CD14-positive monocyte (primary cell): ENCODE results near the gene MRPL40. TPM values are rescaled to one million over a fixed set of nuclear protein-coding genes. Genes with fewer than 3 reads are reported as not detected.
A peak's percentile ranks its signal among the peaks of the same experiment; 100 is the strongest.

Source experiments
- DNase-seq, 3 donors: peaks; one replicate each; pipeline ENCODE4 v3.0.0-alpha.2; 2011 to 2022
- H2AFZ ChIP-seq: 2 replicates; pipeline ENCODE4 v1.6.0; 2012; ENCODE audit warnings: mild to moderate bottlenecking, low read depth, low read length, inconsistent platforms; ENCODE audit not compliant: insufficient read depth, poor library complexity, severe bottlenecking
- H3K27ac ChIP-seq, 2 donors: 1 replicate in 1 of 2; 2 replicates in 1 of 2; pipeline ENCODE4 v1.5.1; 2012 to 2013; ENCODE audit warnings: low read length in 2 of 2, control low read depth in 1 of 2, inconsistent platforms in 1 of 2, low read depth in 1 of 2, mild to moderate bottlenecking in 1 of 2
- H3K27me3 ChIP-seq, 2 donors: one replicate each; pipeline versions ENCODE4 v1.6.0 to v1.6.1; 2011 to 2013; ENCODE audit warnings: low read length in 2 of 2; ENCODE audit not compliant: control insufficient read depth in 2 of 2, insufficient read depth in 2 of 2
- H3K36me3 ChIP-seq, 2 donors: replicated peaks in 1 of 2; 1 replicate in 1 of 2; 2 replicates in 1 of 2; pipeline versions ENCODE4 v1.5.1 to v1.6.1; 2012 to 2013; ENCODE audit warnings: low read length in 2 of 2, control low read depth in 1 of 2, inconsistent platforms in 1 of 2, mild to moderate bottlenecking in 1 of 2; ENCODE audit not compliant: insufficient read depth in 2 of 2, control insufficient read depth in 1 of 2
- H3K4me1 ChIP-seq, 2 donors: 1 replicate in 1 of 2; 2 replicates in 1 of 2; pipeline versions ENCODE4 v1.5.1 to v1.6.1; 2012 to 2013; ENCODE audit warnings: low read length in 2 of 2, control low read depth in 1 of 2, inconsistent platforms in 1 of 2, mild to moderate bottlenecking in 1 of 2, moderate library complexity in 1 of 2; ENCODE audit not compliant: insufficient read depth in 2 of 2, control insufficient read depth in 1 of 2
- H3K4me2 ChIP-seq: replicated peaks from 2 replicates; pipeline ENCODE3; 2012; ENCODE audit warnings: low read length, moderate library complexity, mild to moderate bottlenecking; ENCODE audit not compliant: poor library complexity, severe bottlenecking; ENCODE audit errors: extremely low read depth
- H3K4me3 ChIP-seq, 3 experiments: fragments of 200-600 bp in 1 of 3; sonication (generic) in 1 of 3; replicated peaks in 1 of 3; 1 replicate in 2 of 3; 2 replicates in 1 of 3; pipeline ENCODE4 v1.5.1; 2011 to 2013; ENCODE audit warnings: low read length in 3 of 3, mild to moderate bottlenecking in 3 of 3, control low read depth in 2 of 3, low read depth in 2 of 3, inconsistent platforms in 1 of 3, moderate library complexity in 1 of 3
- H3K79me2 ChIP-seq: 2 replicates; pipeline ENCODE4 v1.6.0; 2012; ENCODE audit warnings: mild to moderate bottlenecking, control low read depth, inconsistent platforms, low read length, moderate library complexity; ENCODE audit not compliant: insufficient read depth
- H3K9ac ChIP-seq: 2 replicates; pipeline ENCODE4 v1.6.0; 2017; ENCODE audit warnings: low read length, mild to moderate bottlenecking; ENCODE audit not compliant: insufficient read depth, poor library complexity, severe bottlenecking
- H3K9me3 ChIP-seq, 2 donors: replicated peaks in 1 of 2; 1 replicate in 1 of 2; 2 replicates in 1 of 2; pipeline versions ENCODE4 v1.5.1 to v1.6.1; 2012 to 2013; ENCODE audit warnings: low read length in 2 of 2, control low read depth in 1 of 2; ENCODE audit not compliant: control insufficient read depth in 1 of 2, insufficient read depth in 1 of 2
- H4K20me1 ChIP-seq: 2 replicates; pipeline ENCODE4 v1.6.0; 2012; ENCODE audit warnings: mild to moderate bottlenecking, low read length, control low read depth, moderate library complexity; ENCODE audit not compliant: insufficient read depth
- H3K27ac Mint-ChIP-seq, 7 donors: one replicate each; pipeline ENCODE4 v1.8.0; 2020; ENCODE audit warnings: mild to moderate bottlenecking in 7 of 7, mixed read lengths in 7 of 7, moderate library complexity in 6 of 7, inconsistent platforms in 2 of 7
- H3K27me3 Mint-ChIP-seq, 3 donors: one replicate each; pipeline ENCODE4 v1.8.0; 2021 to 2022; ENCODE audit warnings: low read depth in 3 of 3, mild to moderate bottlenecking in 3 of 3, mixed read lengths in 3 of 3, moderate library complexity in 3 of 3, inconsistent platforms in 1 of 3
- H3K36me3 Mint-ChIP-seq, 2 donors: one replicate each; pipeline ENCODE4 v1.8.0; 2020; ENCODE audit warnings: mixed read lengths in 2 of 2, inconsistent platforms in 1 of 2, mild to moderate bottlenecking in 1 of 2
- H3K4me1 Mint-ChIP-seq: one replicate; pipeline ENCODE4 v1.8.0; 2020; ENCODE audit warnings: mild to moderate bottlenecking, mixed read lengths
- H3K4me3 Mint-ChIP-seq, 2 donors: one replicate each; pipeline ENCODE4 v1.8.0; 2020; ENCODE audit warnings: mild to moderate bottlenecking in 2 of 2, mixed read lengths in 2 of 2, moderate library complexity in 1 of 2
- H3K9me3 Mint-ChIP-seq, 7 donors: one replicate each; pipeline ENCODE4 v1.8.0; 2020 to 2022; ENCODE audit warnings: mixed read lengths in 7 of 7, mild to moderate bottlenecking in 6 of 7, moderate library complexity in 6 of 7, inconsistent platforms in 2 of 7
- WGBS: methylation state at CpG from one replicate; pipeline ENCODE4 v1.1.5; 2013; ENCODE audit warnings: missing lambda C conversion rate; ENCODE audit not compliant: insufficient coverage; 5-methylcytosine and 5-hydroxymethylcytosine counted together
- intact Hi-C, 2 donors: fragments of 100-400 bp; cut with micrococcal nuclease; formaldehyde crosslinking; loops; one replicate each; pipeline versions ENCODE4 v1.15.0 to v1.15.1; 2023
- polyA plus RNA-seq, 3 donors: library from polyadenylated mRNA; depleted of rRNA in 1 of 3; unstranded in 2 of 3; stranded (reverse) in 1 of 3; fragments of 300-500 nt in 2 of 3; fragments of >200 nt in 1 of 3; fragmentation: Illumina TruSeq in 2 of 3; gene quantifications; 1 replicate in 2 of 3; 2 replicates in 1 of 3; pipeline ENCODE4 v1.2.3, GENCODE V29; 2012 to 2021
- TF ChIP-seq, protein P1 (sequence below): fragments of 200-600 bp; IDR thresholded peaks from one replicate; pipeline ENCODE4 v1.8.0; 2022; ENCODE audit warnings: antibody characterized with exemption, mild to moderate bottlenecking

The MRPL40 gene
- polyA plus RNA-seq, 3 donors = 9.2 to 61.4 (median 48.4) TPM

DNA sequence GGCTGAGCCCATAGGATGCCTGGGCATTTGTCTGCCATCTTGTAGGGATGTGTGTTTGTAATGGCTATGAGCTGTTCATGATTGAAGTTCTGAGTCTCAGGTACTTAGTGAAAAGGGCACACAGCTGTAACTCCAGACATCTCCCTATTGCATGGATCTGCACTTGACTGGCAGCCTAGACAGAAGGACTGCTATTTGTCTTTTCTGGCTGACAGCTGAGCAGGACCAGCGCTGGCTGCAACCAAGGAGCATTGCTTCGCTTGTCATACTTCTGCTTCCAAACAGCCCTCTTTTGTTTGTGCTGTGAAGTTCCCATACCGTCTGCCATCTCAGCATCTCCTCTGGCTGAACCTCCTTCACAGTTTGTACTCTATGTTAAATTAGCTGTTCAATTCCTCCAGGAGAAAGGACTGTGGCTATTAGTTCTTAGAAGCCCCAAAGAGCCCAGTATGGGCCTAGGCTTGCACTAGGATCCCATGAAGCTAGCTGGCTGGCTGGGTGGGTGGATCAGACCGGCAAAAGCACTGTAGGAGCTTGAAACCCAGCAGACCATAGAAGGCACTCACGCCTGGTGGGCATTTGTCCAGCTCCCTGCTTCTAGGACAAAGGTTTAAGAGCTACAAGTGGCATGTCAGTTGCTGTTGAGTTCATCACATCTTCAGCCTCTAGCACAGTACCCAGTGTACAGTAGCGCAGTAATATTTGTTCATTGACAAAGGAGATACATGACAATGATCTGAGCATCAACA lies 21.2 kb upstream of the MRPL40 start:
- Mint-ChIP-seq H3K36me3 (peaks cover 46 to 61% of the 10 kb centered on the region in 2 donors), H3K4me1 (no peaks in the 10 kb centered on the region), H3K27ac (peak overlapping the region in 5 of 7 donors; percentile 12 to 52 (median 32)), H3K9me3 (no peaks in the 10 kb centered on the region), H3K27me3 (peaks cover 0 to 1% (median 0%) of the 10 kb centered on the region in 3 donors), H3K4me3 (no peak overlapping the region)
- Histone ChIP-seq H3K27ac (no peak overlapping the region), H4K20me1 (peaks cover 64% of the 10 kb centered on the region), H3K4me2 (no peak overlapping the region), H3K4me1 (no peaks in the 10 kb centered on the region), H2AFZ (no peak overlapping the region), H3K36me3 (peaks cover 49 to 50% of the 10 kb centered on the region in 2 donors), H3K27me3 (no peaks in the 10 kb centered on the region), H3K9ac (no peak overlapping the region), H3K4me3 (no peak overlapping the region), H3K79me2 (peaks cover 54% of the 10 kb centered on the region), H3K9me3 (no peaks in the 10 kb centered on the region)
- intact Hi-C loops = no loop called here
- TF ChIP-seq, protein P1, sequence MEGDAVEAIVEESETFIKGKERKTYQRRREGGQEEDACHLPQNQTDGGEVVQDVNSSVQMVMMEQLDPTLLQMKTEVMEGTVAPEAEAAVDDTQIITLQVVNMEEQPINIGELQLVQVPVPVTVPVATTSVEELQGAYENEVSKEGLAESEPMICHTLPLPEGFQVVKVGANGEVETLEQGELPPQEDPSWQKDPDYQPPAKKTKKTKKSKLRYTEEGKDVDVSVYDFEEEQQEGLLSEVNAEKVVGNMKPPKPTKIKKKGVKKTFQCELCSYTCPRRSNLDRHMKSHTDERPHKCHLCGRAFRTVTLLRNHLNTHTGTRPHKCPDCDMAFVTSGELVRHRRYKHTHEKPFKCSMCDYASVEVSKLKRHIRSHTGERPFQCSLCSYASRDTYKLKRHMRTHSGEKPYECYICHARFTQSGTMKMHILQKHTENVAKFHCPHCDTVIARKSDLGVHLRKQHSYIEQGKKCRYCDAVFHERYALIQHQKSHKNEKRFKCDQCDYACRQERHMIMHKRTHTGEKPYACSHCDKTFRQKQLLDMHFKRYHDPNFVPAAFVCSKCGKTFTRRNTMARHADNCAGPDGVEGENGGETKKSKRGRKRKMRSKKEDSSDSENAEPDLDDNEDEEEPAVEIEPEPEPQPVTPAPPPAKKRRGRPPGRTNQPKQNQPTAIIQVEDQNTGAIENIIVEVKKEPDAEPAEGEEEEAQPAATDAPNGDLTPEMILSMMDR = no peak
- DNase-seq = no peak
- 94% methylated on average over 4 of the region's 6 CpGs for WGBS

DNA sequence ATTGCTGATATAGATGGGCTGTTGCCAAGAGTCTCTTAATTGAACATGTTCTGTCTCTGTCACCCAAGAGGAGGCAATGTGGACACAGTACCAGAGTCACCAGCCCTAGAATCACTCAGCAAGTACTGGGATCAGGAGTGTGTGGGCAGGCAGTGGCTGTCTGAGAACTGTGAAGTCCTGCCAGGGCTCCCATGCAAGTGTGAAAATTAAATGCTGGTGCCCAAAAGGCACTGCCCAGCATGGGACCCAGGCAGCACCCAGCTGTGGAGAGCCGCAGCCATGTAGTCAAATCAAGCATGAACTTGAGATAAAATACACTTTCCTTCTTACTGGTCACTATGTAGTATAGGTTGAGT lies 20.7 kb upstream of the MRPL40 start:
- peaks cover 59% of the 10 kb centered on the region for H3K79me2 ChIP-seq
- H3K27me3 Mint-ChIP-seq = no peaks in the 10 kb centered on the region
- no CpG with 5 or more reads among the region's 1 CpG for WGBS

More for the DNA sequence above, 20.7 kb upstream of the MRPL40 start:
- Histone ChIP-seq H3K4me1 (no peaks in the 10 kb centered on the region), H3K27me3 (no peaks in the 10 kb centered on the region), H2AFZ (no peak overlapping the region), H3K9me3 (no peaks in the 10 kb centered on the region), H3K4me2 (no peak overlapping the region), H3K9ac (no peak overlapping the region), H3K27ac (no peak overlapping the region), H4K20me1 (peaks cover 70% of the 10 kb centered on the region), H3K36me3 (peaks cover 44% of the 10 kb centered on the region in 2 donors), H3K4me3 (no peak overlapping the region)
- Mint-ChIP-seq H3K4me1 (no peaks in the 10 kb centered on the region), H3K27ac (peak overlapping the region in 2 of 7 donors; percentile 12 to 28), H3K4me3 (no peak overlapping the region), H3K9me3 (no peaks in the 10 kb centered on the region), H3K36me3 (peaks cover 42 to 60% of the 10 kb centered on the region in 2 donors)
- TF ChIP-seq, protein P1 = no peak
- no peak for DNase-seq
- intact Hi-C loops = no loop called here
